ENCODE measurements around the gene UCN.

DNA sequence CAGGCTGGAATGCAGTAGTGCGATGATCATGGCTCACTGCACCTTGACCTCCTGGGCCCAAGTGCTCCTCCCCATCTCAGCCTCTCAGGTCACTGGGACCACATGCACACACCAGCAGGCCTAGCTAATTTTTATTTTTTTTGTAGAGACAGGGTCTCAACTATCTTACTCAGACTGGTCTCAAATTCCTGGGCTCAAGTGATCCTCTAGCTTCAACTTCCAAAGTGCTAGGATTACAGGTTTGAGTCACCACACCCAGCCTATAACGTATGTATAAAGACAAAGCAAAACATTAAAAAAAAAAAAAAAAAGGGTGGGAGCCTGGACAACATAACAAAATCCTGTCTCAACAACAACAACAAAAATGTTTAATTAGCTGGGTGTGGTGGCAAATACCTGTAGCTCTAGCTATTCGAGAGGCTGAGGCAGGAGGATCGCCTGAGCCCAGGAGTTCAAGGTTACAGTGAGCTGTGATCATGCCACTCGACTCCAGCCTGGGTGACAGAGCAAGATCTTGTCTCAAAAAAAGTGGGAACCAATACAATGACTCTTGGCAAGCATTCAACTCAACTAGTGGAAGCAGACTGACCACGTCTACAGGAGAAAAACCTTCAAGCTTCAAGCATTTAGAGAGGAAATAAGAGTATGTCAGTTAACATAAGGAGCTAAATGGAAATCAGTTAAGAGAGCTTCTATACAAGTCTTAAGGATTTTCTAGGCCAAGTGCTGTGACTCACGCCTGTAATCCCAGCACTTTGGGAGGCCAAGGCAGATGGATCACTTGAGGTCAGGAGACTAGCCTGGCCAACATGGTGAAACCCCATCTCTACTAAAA lies 45.7 kb upstream of the UCN start:
- TF ChIP-seq, protein P1, sequence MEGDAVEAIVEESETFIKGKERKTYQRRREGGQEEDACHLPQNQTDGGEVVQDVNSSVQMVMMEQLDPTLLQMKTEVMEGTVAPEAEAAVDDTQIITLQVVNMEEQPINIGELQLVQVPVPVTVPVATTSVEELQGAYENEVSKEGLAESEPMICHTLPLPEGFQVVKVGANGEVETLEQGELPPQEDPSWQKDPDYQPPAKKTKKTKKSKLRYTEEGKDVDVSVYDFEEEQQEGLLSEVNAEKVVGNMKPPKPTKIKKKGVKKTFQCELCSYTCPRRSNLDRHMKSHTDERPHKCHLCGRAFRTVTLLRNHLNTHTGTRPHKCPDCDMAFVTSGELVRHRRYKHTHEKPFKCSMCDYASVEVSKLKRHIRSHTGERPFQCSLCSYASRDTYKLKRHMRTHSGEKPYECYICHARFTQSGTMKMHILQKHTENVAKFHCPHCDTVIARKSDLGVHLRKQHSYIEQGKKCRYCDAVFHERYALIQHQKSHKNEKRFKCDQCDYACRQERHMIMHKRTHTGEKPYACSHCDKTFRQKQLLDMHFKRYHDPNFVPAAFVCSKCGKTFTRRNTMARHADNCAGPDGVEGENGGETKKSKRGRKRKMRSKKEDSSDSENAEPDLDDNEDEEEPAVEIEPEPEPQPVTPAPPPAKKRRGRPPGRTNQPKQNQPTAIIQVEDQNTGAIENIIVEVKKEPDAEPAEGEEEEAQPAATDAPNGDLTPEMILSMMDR (IDR thresholded peaks at IDR 0.05): no peak
- no peak for TF ChIP-seq POLR2A (IDR thresholded peaks at IDR 0.05)

Data from right lobe of liver (tissue), 4 donors.